Hematopoietic multipotent progenitor cell treated with erythropoietin and hydrocortisone succinate and interleukin-3 and kit ligand, for 17 days (in vitro differentiated cells): ENCODE results near the gene SMCO1.
"Not testable (repeated sequence)": the region's sequence is repeated elsewhere in the genome, so short reads cannot be mapped to it uniquely, and the experiment has no call there.

Experiments used
- DNase-seq: peaks from one replicate; pipeline ENCODE4 v3.0.0-alpha.2; 2015; ENCODE audit warnings: low spot score

Gene SMCO1

GRCh38 chr3:196514913-196515621 lies at the start of gene SMCO1:
TSS of gene SMCO1 (minus strand) at chr3:196515346. CDS start at chr3:196515209, 137 bp downstream.
- DNase-seq = no peak

- DNase-seq = no peak
Measured at GRCh38 chr3:196563721-196564225, 48.6 kb upstream of the SMCO1 start.

- DNase-seq = no peak
Measured at GRCh38 chr3:196559826-196560225, 44.7 kb upstream of the SMCO1 start.

- DNase-seq = no peak
Measured at GRCh38 chr3:196558476-196558875, 43.3 kb upstream of the SMCO1 start.

GRCh38 chr3:196557236-196557635 lies 42.1 kb upstream of the SMCO1 start:
- DNase-seq = no peak

- no peak for DNase-seq
Measured at GRCh38 chr3:196555295-196555694, 40.1 kb upstream of the SMCO1 start.

- no peak for DNase-seq
Measured at GRCh38 chr3:196554205-196554604, 39.1 kb upstream of the SMCO1 start.

GRCh38 chr3:196553551-196553950 lies 38.4 kb upstream of the SMCO1 start:
- no peak for DNase-seq

- no peak for DNase-seq
Measured at GRCh38 chr3:196552253-196552652, 37.1 kb upstream of the SMCO1 start.

- DNase-seq = not testable (repeated sequence)
Measured at GRCh38 chr3:196550172-196550571, 35.0 kb upstream of the SMCO1 start.

GRCh38 chr3:196549312-196549711 lies 34.2 kb upstream of the SMCO1 start:
- not testable (repeated sequence) for DNase-seq

- DNase-seq = no peak
Measured at GRCh38 chr3:196547067-196547466, 31.9 kb upstream of the SMCO1 start.

- DNase-seq = no peak
Measured at GRCh38 chr3:196546537-196546936, 31.4 kb upstream of the SMCO1 start.

GRCh38 chr3:196544491-196544992 lies 29.4 kb upstream of the SMCO1 start:
- DNase-seq = no peak

GRCh38 chr3:196541684-196542445 lies 26.7 kb upstream of the SMCO1 start:
- DNase-seq = no peak

GRCh38 chr3:196537319-196537984 lies 22.3 kb upstream of the SMCO1 start:
- DNase-seq = peak; percentile 54

- DNase-seq = no peak
Measured at GRCh38 chr3:196533260-196533681, 18.1 kb upstream of the SMCO1 start.

- DNase-seq = no peak
Measured at GRCh38 chr3:196531418-196531817, 16.3 kb upstream of the SMCO1 start.

- peak; percentile 71 for DNase-seq
Measured at GRCh38 chr3:196528639-196529233, 13.6 kb upstream of the SMCO1 start.

GRCh38 chr3:196525141-196525540 lies 10.0 kb upstream of the SMCO1 start:
- DNase-seq = no peak

GRCh38 chr3:196524527-196524926 lies 9.4 kb upstream of the SMCO1 start:
- no peak for DNase-seq

GRCh38 chr3:196523841-196524240 lies 8.7 kb upstream of the SMCO1 start:
- DNase-seq = no peak
